ENCODE measurements around the gene PARD3.
"Not testable (repeated sequence)": the region's sequence is repeated elsewhere in the genome, so short reads cannot be mapped to it uniquely, and the experiment has no call there.

The PARD3 gene

GRCh38 chr10:34762603-34763299 is 52.3 kb downstream of the PARD3 start:
- no peak for DNase-seq

- no peak for DNase-seq
Observed at GRCh38 chr10:34762156-34762555, 52.9 kb downstream of the PARD3 start.

- DNase-seq: no peak
Observed at GRCh38 chr10:34761453-34761852, 53.6 kb downstream of the PARD3 start.

- peak in 1 of 2 experiments; percentile 57 for DNase-seq
Observed at GRCh38 chr10:34760606-34761005, 54.5 kb downstream of the PARD3 start.

- no peak for DNase-seq
Observed at GRCh38 chr10:34759837-34760215, 55.3 kb downstream of the PARD3 start.

GRCh38 chr10:34759161-34759836 is 55.8 kb downstream of the PARD3 start:
- DNase-seq: no peak

- DNase-seq: no peak
Observed at GRCh38 chr10:34758447-34758996, 56.6 kb downstream of the PARD3 start.

GRCh38 chr10:34757933-34758332 is 57.2 kb downstream of the PARD3 start:
- no peak for DNase-seq

GRCh38 chr10:34757181-34757580 is 57.9 kb downstream of the PARD3 start:
- DNase-seq: not testable (repeated sequence)

- DNase-seq: no peak
Observed at GRCh38 chr10:34756584-34756983, 58.5 kb downstream of the PARD3 start.

- no peak for DNase-seq
Observed at GRCh38 chr10:34753014-34753757, 61.9 kb downstream of the PARD3 start.

- DNase-seq: no peak
Observed at GRCh38 chr10:34751272-34751671, 63.8 kb downstream of the PARD3 start.

- not testable (repeated sequence) for DNase-seq
Observed at GRCh38 chr10:34750795-34751194, 64.3 kb downstream of the PARD3 start.

- DNase-seq: no peak
Observed at GRCh38 chr10:34748767-34749166, 66.3 kb downstream of the PARD3 start.

- DNase-seq: no peak
Observed at GRCh38 chr10:34748357-34748756, 66.7 kb downstream of the PARD3 start.

- no peak for DNase-seq
Observed at GRCh38 chr10:34746094-34746493, 69.0 kb downstream of the PARD3 start.

- no peak for DNase-seq
Observed at GRCh38 chr10:34745244-34745643, 69.9 kb downstream of the PARD3 start.

GRCh38 chr10:34744590-34744989 is 70.5 kb downstream of the PARD3 start:
- no peak for DNase-seq

- DNase-seq: no peak
Observed at GRCh38 chr10:34743814-34744213, 71.3 kb downstream of the PARD3 start.

- no peak for DNase-seq
Observed at GRCh38 chr10:34742456-34742855, 72.6 kb downstream of the PARD3 start.

- not testable (repeated sequence) for DNase-seq
Observed at GRCh38 chr10:34741087-34741486, 74.0 kb downstream of the PARD3 start.

- DNase-seq: no peak
Observed at GRCh38 chr10:34740321-34740720, 74.8 kb downstream of the PARD3 start.

GRCh38 chr10:34739915-34740314 is 75.2 kb downstream of the PARD3 start:
- DNase-seq: peak; percentile 86 to 92

GRCh38 chr10:34737772-34738169 is 77.3 kb downstream of the PARD3 start:
- peak in 1 of 2 experiments; percentile 10 for DNase-seq
